Spinal cord (tissue), 10 donors: ENCODE results near the gene FMNL1. TPM values are rescaled to one million over a fixed set of nuclear protein-coding genes. Genes with fewer than 3 reads are reported as not detected.

Source experiments
- DNase-seq, 6 donors: peaks; one replicate each; pipeline versions ENCODE4 v3.0.0 to v3.0.0-alpha.2; 2013 to 2015; ENCODE audit warnings: low spot score in 6 of 6, low read depth in 4 of 6
- H3K27ac ChIP-seq: one replicate; pipeline ENCODE4 v1.5.1; 2013; ENCODE audit warnings: low read depth, low read length, control low read depth
- H3K27me3 ChIP-seq: one replicate; pipeline ENCODE4 v1.6.1; 2013; ENCODE audit warnings: low read length; ENCODE audit not compliant: control insufficient read depth, insufficient read depth
- H3K36me3 ChIP-seq: one replicate; pipeline ENCODE4 v1.6.1; 2013; ENCODE audit warnings: low read length; ENCODE audit not compliant: control insufficient read depth, insufficient read depth
- H3K4me1 ChIP-seq: one replicate; pipeline ENCODE4 v1.6.1; 2013; ENCODE audit warnings: low read length; ENCODE audit not compliant: control insufficient read depth, insufficient read depth
- H3K4me3 ChIP-seq: one replicate; pipeline ENCODE4 v1.5.1; 2013; ENCODE audit warnings: low read depth, low read length, control low read depth
- H3K9me3 ChIP-seq: one replicate; pipeline ENCODE4 v1.6.1; 2013; ENCODE audit warnings: low read length; ENCODE audit not compliant: control insufficient read depth, insufficient read depth
- WGBS: methylation state at CpG from one replicate; pipeline ENCODE4 v1.1.5; 2013; ENCODE audit warnings: missing lambda C conversion rate; ENCODE audit not compliant: insufficient coverage; 5-methylcytosine and 5-hydroxymethylcytosine counted together
- polyA plus RNA-seq, 2 donors: library from polyadenylated mRNA; unstranded; fragments of 120-200 nt; gene quantifications; one replicate each; pipeline ENCODE4 v1.2.1, GENCODE V29; 2013; ENCODE audit not compliant: insufficient read length in 2 of 2
- total RNA-seq, 2 donors: library from RNA; depleted of rRNA in 1 of 2; stranded (reverse); fragments of 120-200 nt in 1 of 2; fragments of >200 nt in 1 of 2; gene quantifications; one replicate each; pipeline versions ENCODE4 v1.2.3 to v1.2.4, GENCODE V29; 2013 to 2014
- donor health status: healthy.

FMNL1 gene
- total and polyA plus RNA-seq, 4 donors: 3.5 to 22.0 (median 19.6) TPM

DNA sequence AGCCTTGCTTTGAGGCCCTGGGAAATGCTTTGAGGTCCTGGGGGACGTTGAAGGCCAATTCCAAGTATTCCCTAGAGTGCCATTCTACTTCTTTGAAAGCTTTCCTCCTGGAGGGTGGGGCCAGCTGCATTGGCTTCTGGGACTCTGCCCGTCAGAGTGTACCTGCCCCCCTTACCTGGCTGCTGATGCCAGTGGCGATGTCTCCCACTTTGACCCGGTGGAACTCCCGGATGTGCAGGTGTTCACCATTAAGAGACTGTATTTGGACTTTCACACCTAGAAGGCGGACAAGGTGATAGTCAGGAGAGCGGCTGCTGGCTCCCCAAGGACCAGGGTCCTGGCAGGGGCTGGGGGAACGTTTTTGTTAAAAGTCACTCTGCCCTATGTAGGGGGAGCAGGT is 43.3 kb downstream of the FMNL1 start:
- Histone ChIP-seq H3K4me1 (peaks cover 29% of the 10 kb centered on the region), H3K4me3 (no peak overlapping the region), H3K36me3 (peaks cover 67% of the 10 kb centered on the region), H3K27ac (no peak overlapping the region), H3K9me3 (no peaks in the 10 kb centered on the region), H3K27me3 (no peaks in the 10 kb centered on the region)
- WGBS: 94% methylated on average over 8 of the region's 8 CpGs
- DNase-seq: no peak

DNA sequence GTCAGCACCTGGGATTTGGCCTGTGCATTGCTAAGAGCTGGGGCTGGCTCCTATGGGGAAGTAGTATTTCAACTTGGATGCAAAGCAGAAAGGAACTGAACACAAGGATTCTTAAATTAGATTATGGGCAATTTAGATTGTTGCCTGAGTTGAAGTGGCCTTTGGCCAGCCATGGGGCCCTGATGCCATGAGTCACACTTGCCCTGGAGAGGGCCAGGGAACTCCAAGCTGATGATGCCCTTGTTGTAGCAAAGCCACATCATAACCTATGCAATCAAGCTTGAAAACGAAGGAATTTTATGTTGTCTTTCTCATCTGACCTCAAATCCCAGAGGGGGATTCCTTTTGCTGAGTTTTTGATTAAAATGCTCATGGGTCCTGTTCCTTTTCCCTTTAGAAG is 44.1 kb downstream of the FMNL1 start:
- H3K27me3 ChIP-seq: no peaks in the 10 kb centered on the region
- no CpG with 5 or more reads among the region's 1 CpG for WGBS
- peaks cover 29% of the 10 kb centered on the region for H3K4me1 ChIP-seq
- H3K27ac ChIP-seq: no peak overlapping the region
- H3K4me3 ChIP-seq: no peak overlapping the region
- H3K9me3 ChIP-seq: no peaks in the 10 kb centered on the region
- DNase-seq: no peak
- H3K36me3 ChIP-seq: peaks cover 75% of the 10 kb centered on the region

DNA sequence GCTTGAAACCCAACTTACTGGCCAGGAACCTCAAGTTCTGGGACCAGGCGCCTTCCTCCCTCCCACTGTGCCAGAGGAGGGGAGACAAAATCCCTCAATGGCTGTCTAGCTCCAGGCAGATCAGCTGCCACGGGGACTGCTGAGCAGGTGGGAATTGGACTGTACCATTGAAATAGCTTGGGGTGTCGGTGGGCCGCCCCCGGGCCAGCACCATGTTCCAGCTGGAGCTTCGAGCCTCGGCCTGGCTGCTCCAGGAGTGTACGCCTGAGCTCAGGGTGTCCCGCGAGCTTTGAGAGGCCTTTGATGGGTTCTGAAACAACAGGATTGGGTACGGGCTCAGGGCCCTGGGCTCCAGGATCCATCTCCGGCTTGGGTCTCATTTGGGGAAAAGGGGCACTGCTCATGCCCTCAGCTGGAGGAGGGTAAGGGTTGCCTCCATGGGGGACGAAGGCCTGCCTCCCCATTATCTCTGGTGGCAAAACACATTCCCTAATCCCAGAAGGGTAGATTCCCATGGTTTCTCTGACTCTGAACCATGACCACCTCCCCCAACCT is 44.8 kb downstream of the FMNL1 start:
- H3K4me1 ChIP-seq: peaks cover 23% of the 10 kb centered on the region
- H3K36me3 ChIP-seq: peaks cover 79% of the 10 kb centered on the region
- no peak overlapping the region for H3K4me3 ChIP-seq
- no peaks in the 10 kb centered on the region for H3K9me3 ChIP-seq
- no peak overlapping the region for H3K27ac ChIP-seq
- DNase-seq: no peak
- WGBS: 96% methylated on average over 11 of the region's 13 CpGs
- H3K27me3 ChIP-seq: no peaks in the 10 kb centered on the region

DNA sequence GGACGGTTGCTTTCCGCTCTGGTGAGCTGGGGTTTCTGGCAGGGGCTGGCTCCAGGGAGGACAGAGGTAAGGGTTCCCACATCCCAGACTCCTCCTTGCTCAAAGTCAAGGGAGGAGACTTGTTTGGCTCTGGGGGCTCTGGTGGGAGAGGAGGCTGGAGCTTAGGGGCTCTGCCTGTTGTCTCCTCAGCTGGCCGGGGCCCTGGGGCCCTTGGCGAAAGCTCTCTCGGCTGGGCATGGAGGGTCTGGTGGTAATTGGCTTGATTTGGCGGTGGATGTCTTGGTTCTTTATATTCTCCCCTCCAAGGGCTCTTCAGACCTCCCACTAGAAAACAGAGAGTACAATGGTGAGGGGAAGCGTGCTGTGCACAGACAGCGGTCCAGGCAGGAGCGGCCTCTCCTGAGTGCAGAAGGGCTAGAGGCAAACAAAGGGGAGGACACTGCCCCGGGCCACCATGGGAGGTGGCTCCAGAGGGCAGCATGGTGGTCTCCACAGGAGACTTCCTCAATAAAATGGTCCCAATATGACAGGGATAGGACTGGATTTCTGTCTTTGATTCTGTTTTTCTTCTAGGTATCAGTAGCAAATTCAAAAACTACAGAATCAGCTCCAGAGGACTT is 45.9 kb downstream of the FMNL1 start:
- H3K27me3 ChIP-seq: no peaks in the 10 kb centered on the region
- H3K4me3 ChIP-seq: no peak overlapping the region
- peaks cover 12% of the 10 kb centered on the region for H3K4me1 ChIP-seq
- whole genome bisulfite sequencing: 76% methylated on average over 7 of the region's 10 CpGs
- H3K36me3 ChIP-seq: peaks cover 79% of the 10 kb centered on the region
- H3K27ac ChIP-seq: no peak overlapping the region
- H3K9me3 ChIP-seq: no peaks in the 10 kb centered on the region
- no peak for DNase-seq

DNA sequence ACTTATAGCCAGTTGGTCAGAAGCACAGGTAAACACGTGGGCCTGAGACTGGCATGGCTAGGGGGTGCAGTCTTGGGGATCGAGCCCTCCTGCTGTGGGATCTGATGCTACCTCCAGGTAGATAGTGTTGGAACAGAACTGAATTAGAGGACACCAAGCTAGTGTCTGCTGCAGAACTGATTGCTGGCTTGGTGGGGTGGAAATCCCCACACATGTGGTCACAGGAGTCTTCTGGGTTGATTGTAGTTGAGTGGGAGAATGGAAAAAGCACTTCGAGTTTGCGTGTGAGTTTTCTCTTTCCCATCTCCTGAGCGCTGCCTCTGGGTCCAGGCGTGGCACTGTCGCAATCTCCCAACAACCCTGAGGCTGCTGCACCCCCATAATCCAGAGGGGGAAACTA is 48.2 kb downstream of the FMNL1 start:
- WGBS: 98% methylated on average over 5 of the region's 7 CpGs
- H3K27ac ChIP-seq: no peak overlapping the region
- H3K4me3 ChIP-seq: no peak overlapping the region
- H3K27me3 ChIP-seq: no peaks in the 10 kb centered on the region
- no peaks in the 10 kb centered on the region for H3K9me3 ChIP-seq
- no peak for DNase-seq
- H3K36me3 ChIP-seq: peaks cover 81% of the 10 kb centered on the region
- H3K4me1 ChIP-seq: no peaks in the 10 kb centered on the region

DNA sequence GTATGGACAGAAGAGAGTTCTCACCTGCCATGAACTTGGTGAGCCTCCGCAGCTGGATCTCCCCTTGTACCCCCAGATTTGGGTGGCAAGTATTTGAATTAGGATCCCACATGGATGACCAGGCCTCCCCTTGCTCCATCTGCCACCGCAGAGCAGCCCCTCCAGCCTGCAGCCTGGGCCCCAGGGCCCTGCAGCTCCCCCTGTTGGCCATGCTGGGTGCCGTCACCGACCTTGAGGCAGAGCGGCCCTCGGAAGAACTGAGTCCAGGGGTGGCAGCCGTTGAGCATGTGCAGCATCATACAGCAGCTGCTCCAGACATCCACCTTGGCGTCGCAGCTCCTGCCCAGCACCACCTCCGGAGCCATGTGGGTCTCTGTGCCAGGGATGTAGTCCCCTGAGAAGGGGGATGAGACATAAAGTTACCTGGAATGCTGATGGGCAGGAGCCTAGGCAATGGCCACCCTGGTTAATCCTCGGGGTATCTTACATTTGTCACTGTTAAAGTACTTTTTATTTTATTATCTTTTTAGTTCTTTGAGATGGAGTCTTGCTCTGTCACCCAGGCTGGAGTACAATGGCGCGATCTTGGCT is 49.2 kb downstream of the FMNL1 start:
- Histone ChIP-seq H3K9me3 (no peaks in the 10 kb centered on the region), H3K36me3 (peaks cover 71% of the 10 kb centered on the region), H3K4me1 (no peaks in the 10 kb centered on the region), H3K4me3 (no peak overlapping the region), H3K27me3 (no peaks in the 10 kb centered on the region), H3K27ac (no peak overlapping the region)
- WGBS: 64% methylated on average over 10 of the region's 13 CpGs
- DNase-seq: no peak

DNA sequence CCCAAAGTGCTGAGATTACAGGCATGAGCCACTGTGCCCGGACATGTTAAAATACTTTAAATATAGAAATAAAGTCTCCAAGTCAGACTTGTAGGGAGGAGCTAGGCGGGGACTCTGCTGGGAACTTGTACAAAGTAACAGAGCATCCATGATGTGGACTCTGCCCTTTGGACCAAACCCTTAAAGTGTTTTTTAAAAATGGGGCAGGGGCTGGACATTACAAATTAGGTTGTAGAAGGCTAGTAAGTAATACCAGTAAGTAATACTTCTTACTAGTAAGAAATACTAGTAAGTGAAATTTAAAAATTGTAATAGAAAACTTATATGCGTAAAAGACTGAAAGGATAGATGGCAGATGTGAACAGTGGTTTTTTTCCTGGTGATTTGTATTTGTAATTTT is 49.9 kb downstream of the FMNL1 start:
- no peak for DNase-seq
- no CpG with 5 or more reads among the region's 3 CpGs for WGBS
- H3K27ac ChIP-seq: no peak overlapping the region
- H3K4me1 ChIP-seq: no peaks in the 10 kb centered on the region
- H3K9me3 ChIP-seq: no peaks in the 10 kb centered on the region
- H3K27me3 ChIP-seq: no peaks in the 10 kb centered on the region
- H3K4me3 ChIP-seq: no peak overlapping the region
- H3K36me3 ChIP-seq: peaks cover 64% of the 10 kb centered on the region

DNA sequence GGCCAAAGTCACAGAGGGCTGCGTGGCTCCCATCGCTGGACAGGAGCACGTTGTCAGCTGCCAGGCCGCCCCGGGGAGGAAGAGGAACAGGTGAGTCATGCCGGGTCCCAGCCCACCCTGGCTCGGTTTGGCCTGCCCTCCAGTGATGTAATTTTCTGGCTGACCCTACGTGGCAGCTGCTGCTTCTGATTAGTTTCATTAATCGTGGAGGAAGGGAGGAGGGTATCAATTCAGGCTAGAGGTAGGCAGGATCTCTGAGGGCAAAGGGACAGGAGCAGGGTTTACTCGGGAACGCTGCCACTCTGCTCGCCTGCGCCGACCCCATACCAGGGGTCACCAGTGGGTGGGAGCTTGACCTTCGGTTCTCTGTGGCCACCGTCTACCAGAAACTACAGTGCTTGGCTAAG is 51.9 kb downstream of the FMNL1 start:
- Histone ChIP-seq H3K4me3 (no peak overlapping the region), H3K4me1 (peaks cover 5% of the 10 kb centered on the region), H3K27ac (no peak overlapping the region), H3K27me3 (no peaks in the 10 kb centered on the region), H3K36me3 (peaks cover 49% of the 10 kb centered on the region), H3K9me3 (no peaks in the 10 kb centered on the region)
- no peak for DNase-seq
- WGBS: 89% methylated on average over 11 of the region's 16 CpGs

DNA sequence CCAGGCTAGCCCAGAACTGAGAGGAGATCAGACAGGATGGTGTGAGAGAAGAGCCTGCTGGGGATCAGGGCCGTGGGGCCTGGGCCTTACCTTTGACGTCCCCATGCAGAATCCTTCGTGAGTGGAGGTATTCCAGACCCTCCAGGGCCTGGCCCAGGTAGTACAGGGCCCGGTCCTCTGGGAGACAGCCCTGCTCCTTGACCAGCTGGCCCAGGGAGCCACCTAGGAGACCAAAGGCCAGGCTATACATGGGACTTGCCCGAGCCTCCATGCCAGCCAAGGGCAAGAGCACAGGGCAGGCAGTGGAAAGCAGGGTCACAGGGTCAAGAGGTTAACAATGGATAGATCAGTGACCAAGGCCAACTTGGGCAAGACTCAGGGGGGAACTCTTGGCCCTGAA is 52.3 kb downstream of the FMNL1 start:
- Histone ChIP-seq H3K4me3 (no peak overlapping the region), H3K27ac (no peak overlapping the region), H3K27me3 (no peaks in the 10 kb centered on the region), H3K36me3 (peaks cover 49% of the 10 kb centered on the region), H3K9me3 (no peaks in the 10 kb centered on the region), H3K4me1 (peaks cover 5% of the 10 kb centered on the region)
- no peak for DNase-seq
- whole genome bisulfite sequencing: 85% methylated on average over 5 of the region's 5 CpGs

DNA sequence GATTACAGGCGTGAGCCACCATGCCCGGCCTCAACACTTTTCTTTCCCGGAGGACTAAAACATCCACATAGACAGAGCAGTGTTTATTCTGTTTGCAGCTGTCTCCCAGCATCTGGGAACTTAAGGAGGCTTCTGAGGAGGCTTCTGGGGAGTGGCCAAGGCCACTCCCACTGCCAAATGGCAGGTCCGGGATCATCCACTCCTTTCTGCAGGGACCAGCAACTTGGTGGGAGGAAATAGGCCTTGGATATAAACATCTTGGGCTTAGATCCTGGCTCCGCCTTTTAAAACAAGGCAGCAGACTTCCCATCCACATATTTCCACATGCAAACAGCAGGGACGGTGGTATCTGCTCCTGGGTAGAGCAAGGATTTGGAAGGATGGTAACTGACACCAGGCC is 54.3 kb downstream of the FMNL1 start:
- peaks cover 32% of the 10 kb centered on the region for H3K36me3 ChIP-seq
- 69% methylated on average over 4 of the region's 6 CpGs for WGBS
- H3K4me1 ChIP-seq: peaks cover 5% of the 10 kb centered on the region

More for the DNA sequence above, 54.3 kb downstream of the FMNL1 start:
- Histone ChIP-seq H3K27me3 (no peaks in the 10 kb centered on the region), H3K4me3 (no peak overlapping the region), H3K27ac (no peak overlapping the region), H3K9me3 (no peaks in the 10 kb centered on the region)
- no peak for DNase-seq
